Activated T-cell treated with anti-CD3 and anti-CD28 coated beads for 24 hours (primary cell): ENCODE measurements around the gene TLE5.
"Not testable (repeated sequence)": the region's sequence is repeated elsewhere in the genome, so short reads cannot be mapped to it uniquely, and the experiment has no call there.

Experiments
- DNase-seq: peaks from one replicate; pipeline ENCODE4 v3.0.0-alpha.2; 2020; ENCODE audit warnings: low read depth

The TLE5 gene

GRCh38 chr19:3061182-3062161, 823 bp downstream of the TLE5 start:
- peak; percentile 48 for DNase-seq

DNA sequence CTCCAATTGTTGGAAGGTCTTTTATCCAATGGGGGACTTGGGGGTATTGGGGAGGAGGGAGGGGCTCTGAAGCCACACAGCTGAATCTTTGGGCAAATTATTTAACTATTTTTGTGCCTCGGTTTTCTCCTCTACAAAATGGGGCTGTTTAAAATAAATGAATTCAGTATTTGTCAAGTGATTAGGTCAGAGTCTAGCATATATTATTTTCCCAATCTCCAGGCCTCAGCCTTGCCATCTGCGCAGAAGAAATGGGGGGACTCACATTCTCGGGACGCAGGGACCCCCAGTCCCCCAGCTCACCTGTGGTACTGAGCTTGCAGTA, 1.5 kb downstream of the TLE5 start:
- DNase-seq: no peak

- no peak for DNase-seq
Measured at GRCh38 chr19:3059653-3060052, 2.6 kb downstream of the TLE5 start.

DNA sequence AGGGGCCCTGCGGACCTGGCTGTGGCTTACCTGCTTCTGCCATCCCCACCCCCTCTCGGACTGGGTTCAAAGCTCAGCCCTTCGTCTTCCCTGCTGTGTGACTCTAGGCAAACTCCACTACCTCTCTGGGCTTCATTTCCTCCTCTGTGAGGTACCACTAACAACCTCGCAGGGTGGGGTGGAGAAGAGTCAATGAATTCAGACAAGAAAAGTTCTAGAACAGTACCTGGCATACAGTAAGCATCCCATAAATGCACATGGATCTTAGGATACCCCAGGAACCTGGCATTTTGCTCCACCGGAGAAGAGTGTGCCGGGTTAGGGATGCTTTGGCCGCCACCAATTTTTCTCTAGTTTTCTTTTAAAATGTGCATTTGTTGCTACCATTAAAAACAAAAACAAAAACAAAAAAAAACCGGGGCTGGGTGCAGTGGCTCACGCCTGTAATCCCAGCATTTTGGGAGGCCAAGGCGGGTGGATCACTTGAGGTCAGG, 3.4 kb downstream of the TLE5 start:
- no peak for DNase-seq

- DNase-seq: no peak
Measured at GRCh38 chr19:3058009-3058820, 4.1 kb downstream of the TLE5 start.

DNA sequence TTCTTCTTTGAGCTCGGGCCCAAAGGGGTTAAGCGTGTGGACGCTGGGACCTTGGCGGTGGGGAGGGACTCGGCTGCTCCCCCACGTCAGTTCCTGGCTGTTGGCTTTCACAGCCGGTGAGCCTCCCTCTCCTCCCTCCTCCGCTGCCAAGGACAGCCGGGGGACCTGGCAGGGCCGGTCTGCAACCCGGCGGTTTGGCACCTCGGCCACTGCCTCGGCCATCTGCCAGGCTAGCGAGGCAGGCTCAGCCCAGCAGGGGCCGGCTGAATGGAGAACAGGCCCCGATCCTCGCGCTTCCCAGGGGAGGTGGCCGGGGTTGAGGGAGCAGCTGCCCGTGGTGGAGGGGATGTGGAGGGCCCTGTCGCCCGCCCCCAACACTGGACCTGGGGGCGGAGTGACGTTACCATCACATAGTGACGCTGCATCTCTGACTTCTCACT, 5.0 kb downstream of the TLE5 start:
- DNase-seq: no peak

GRCh38 chr19:3056417-3057088, 5.7 kb downstream of the TLE5 start:
- DNase-seq: no peak

- DNase-seq: no peak
Measured at GRCh38 chr19:3055741-3056416, 6.4 kb downstream of the TLE5 start.

- DNase-seq: no peak
Measured at GRCh38 chr19:3054972-3055740, 7.1 kb downstream of the TLE5 start.

DNA sequence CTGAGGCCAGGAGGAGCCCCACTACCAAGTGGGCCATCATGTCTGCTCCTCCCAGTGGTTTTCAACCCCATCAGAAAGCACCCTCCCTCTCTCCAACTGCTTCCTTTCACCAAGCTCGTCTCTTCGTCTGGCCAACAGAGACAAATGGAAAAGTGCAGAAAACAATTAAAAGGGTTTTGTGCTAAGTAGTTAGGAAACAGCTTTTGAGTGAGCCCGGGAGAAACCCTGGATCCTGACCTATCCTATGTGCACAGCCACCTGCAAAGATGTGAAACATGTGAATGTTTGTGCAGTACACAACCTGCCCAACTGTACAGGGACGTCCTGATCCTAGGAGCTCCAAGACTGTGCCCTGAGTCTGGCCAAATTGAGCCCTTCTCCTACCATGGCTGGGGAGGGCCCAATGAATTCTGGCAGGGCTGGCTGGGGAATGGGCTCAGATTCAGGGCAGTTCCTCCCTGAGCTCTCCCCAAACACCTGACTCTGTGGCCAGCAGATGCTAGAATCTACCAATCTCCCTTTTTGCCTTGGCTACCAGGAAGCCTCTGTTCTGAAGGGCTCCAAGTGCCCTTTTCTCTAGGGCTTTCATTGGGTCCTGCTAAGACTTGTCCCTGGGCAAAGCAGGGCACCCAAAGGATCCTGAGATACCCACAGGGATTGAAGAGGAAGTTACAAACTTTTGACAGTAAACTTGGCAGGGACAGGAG, 7.9 kb downstream of the TLE5 start:
- no peak for DNase-seq

DNA sequence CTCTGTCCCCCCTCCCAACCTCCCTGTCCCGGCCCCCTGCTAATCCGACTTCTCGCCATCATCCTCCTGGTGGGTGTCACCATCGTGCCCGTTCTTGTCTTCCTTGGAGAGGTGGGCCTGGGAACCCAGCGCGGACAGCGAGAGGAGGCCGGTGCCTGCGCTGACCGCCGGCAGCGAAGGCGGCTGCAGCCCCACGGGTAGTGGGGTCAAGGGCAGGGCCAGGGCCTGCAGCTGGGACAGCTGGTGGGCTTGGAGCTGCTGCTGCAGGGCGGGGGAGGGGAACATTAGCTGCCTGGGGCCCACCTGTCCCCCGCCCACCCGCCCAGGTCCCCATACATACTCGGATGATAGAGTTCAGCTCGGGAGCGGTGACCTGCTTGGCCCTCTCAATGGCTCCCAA, 8.5 kb downstream of the TLE5 start:
- no peak for DNase-seq

GRCh38 chr19:3053218-3053621, 9.1 kb downstream of the TLE5 start:
- no peak for DNase-seq

GRCh38 chr19:3050016-3050415, 12.3 kb downstream of the TLE5 start:
- DNase-seq: not testable (repeated sequence)

- no peak for DNase-seq
Measured at GRCh38 chr19:3049089-3049488, 13.2 kb downstream of the TLE5 start.

DNA sequence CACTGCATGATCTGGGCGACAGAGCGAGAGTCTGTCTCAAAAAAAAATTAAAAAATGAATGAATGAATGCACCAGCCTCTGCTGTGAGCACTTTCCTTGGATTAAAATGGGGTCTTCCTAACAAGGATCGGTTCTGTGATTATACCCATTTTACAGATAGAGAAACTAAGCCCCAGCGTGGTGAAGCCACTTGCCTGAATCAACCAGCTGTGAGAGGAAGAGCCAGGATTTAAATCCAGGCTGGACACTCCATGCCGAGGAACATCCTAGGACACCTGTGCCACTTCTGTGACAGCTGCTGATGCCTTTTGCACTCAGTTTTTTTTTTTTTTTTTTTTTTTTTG, 14.1 kb downstream of the TLE5 start:
- no peak for DNase-seq

GRCh38 chr19:3047496-3048189, 14.7 kb downstream of the TLE5 start:
- DNase-seq: peak; percentile 55

GRCh38 chr19:3046698-3047495, 15.4 kb downstream of the TLE5 start:
- DNase-seq: no peak

GRCh38 chr19:3045885-3046697, 16.2 kb downstream of the TLE5 start:
- no peak for DNase-seq
